ENCODE data around the gene ABCB4. TPM values are rescaled to one million over a fixed set of nuclear protein-coding genes. Genes with fewer than 3 reads are reported as not detected.

The ABCB4 gene
- total RNA-seq, 1 experiment from 2014 or later: 0.20 TPM

DNA sequence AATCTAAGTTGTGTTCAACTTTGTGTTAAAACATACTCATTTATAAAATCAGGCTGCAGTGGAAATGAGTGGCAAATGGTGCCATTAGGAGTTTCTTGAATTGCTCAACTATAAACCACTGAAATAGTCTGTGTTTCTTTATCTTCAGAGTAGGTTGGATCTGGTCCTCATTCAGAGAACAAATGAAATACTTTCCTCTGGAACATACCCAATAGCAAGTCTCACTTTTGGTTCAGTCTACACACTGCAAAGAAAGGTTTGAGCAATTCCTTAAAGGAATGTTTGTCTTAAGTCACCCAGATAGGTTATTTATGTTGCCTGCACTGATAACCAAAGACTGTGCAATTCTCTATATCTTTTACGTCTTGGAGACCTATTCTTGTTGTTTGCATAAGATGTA lies 62.5 kb downstream of the ABCB4 start:
- Histone ChIP-seq H2BK20ac (ENCODE audit: low read depth, low read length, poor library complexity, severe bottlenecking) (no peak overlapping the region), H3K4ac (ENCODE audit: low read depth, low read length) (no peak overlapping the region), H3K14ac (ENCODE audit: insufficient read depth, low read length) (no peak overlapping the region), H3K79me1 (ENCODE audit: insufficient read depth, low read depth, low read length, poor library complexity, severe bottlenecking) (no peaks in the 10 kb centered on the region), H3K23ac (ENCODE audit: insufficient read length, low read depth, low read length) (no peak overlapping the region), H2BK12ac (ENCODE audit: insufficient read length, low read depth, low read length) (no peak overlapping the region), H3T11ph (ENCODE audit: low read length) (no peak overlapping the region), H2AFZ (ENCODE audit: low read length) (no peak overlapping the region), H3K56ac (ENCODE audit: insufficient read length, low read depth, low read length) (no peak overlapping the region), H3K4me1 (ENCODE audit: insufficient read depth, low read length) (no peaks in the 10 kb centered on the region), H2BK5ac (ENCODE audit: insufficient read length, low read length) (no peak overlapping the region), H4K20me1 (ENCODE audit: control insufficient read depth, insufficient read depth, insufficient read length) (no peaks in the 10 kb centered on the region), H3K9me3 (ENCODE audit: control insufficient read depth, low read depth, low read length) (no peaks in the 10 kb centered on the region), H4K5ac (ENCODE audit: insufficient read length, low read depth, low read length) (no peak overlapping the region), H4K91ac (ENCODE audit: insufficient read length, low read depth, low read length) (no peak overlapping the region), H3K27me3 (ENCODE audit: insufficient read depth, low read length) (no peaks in the 10 kb centered on the region), H2BK120ac (ENCODE audit: low read depth, low read length, poor library complexity, severe bottlenecking) (no peak overlapping the region), H2AK5ac (ENCODE audit: insufficient read length, low read length) (no peak overlapping the region), H2BK15ac (ENCODE audit: low read depth, low read length) (no peak overlapping the region), H3K23me2 (ENCODE audit: insufficient read length, low read depth, low read length, poor library complexity, severe bottlenecking) (no peaks in the 10 kb centered on the region), H4K8ac (replicated peaks; ENCODE audit: insufficient read length, low read depth, low read length) (no peak overlapping the region), H3K9ac (ENCODE audit: extremely low read depth, insufficient read length, low read length) (no peak overlapping the region), H3K79me2 (ENCODE audit: insufficient read depth, low read length) (no peaks in the 10 kb centered on the region), H3K4me2 (ENCODE audit: insufficient read depth, insufficient read length, low read length) (no peak overlapping the region), H3K27ac (ENCODE audit: insufficient read length, low read depth, low read length) (no peak overlapping the region), H3K18ac (ENCODE audit: insufficient read length, low read depth, low read length) (no peak overlapping the region)
- TF ChIP-seq, protein P1, sequence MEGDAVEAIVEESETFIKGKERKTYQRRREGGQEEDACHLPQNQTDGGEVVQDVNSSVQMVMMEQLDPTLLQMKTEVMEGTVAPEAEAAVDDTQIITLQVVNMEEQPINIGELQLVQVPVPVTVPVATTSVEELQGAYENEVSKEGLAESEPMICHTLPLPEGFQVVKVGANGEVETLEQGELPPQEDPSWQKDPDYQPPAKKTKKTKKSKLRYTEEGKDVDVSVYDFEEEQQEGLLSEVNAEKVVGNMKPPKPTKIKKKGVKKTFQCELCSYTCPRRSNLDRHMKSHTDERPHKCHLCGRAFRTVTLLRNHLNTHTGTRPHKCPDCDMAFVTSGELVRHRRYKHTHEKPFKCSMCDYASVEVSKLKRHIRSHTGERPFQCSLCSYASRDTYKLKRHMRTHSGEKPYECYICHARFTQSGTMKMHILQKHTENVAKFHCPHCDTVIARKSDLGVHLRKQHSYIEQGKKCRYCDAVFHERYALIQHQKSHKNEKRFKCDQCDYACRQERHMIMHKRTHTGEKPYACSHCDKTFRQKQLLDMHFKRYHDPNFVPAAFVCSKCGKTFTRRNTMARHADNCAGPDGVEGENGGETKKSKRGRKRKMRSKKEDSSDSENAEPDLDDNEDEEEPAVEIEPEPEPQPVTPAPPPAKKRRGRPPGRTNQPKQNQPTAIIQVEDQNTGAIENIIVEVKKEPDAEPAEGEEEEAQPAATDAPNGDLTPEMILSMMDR (conservative IDR thresholded peaks at IDR 0.05): no peak
- WGBS (ENCODE audit: extremely low coverage, insufficient read length, low lambda C conversion rate): no CpG with 5 or more reads among the region's 1 CpG
- Mint-ChIP-seq H3K9me3 (no peaks in the 10 kb centered on the region), H3K4me3 (no peak overlapping the region), H3K27me3 (ENCODE audit: low read depth) (no peaks in the 10 kb centered on the region), H3K36me3 (ENCODE audit: insufficient read depth in 1 of 3, low read depth in 3 of 3) (no peaks in the 10 kb centered on the region), H3K4me1 (no peaks in the 10 kb centered on the region), H3K27ac (no peak overlapping the region)
- DNase-seq: no peak
